Nucleus accumbens (tissue), 56 donors: ENCODE measurements around the gene NCSTN.

Source experiments
- DNase-seq, 56 donors: peaks; one replicate each; lab custom pipeline; 2025; lab: John Stamatoyannopoulos, UW

NCSTN gene

GRCh38 chr1:160402001-160402795, 59.0 kb downstream of the NCSTN start:
- no peak for DNase-seq

- no peak for DNase-seq
Observed at GRCh38 chr1:160403244-160403643, 60.1 kb downstream of the NCSTN start.

- DNase-seq: no peak
Observed at GRCh38 chr1:160404094-160404493, 60.9 kb downstream of the NCSTN start.

GRCh38 chr1:160405331-160405877, 62.2 kb downstream of the NCSTN start:
- DNase-seq: no peak

DNA sequence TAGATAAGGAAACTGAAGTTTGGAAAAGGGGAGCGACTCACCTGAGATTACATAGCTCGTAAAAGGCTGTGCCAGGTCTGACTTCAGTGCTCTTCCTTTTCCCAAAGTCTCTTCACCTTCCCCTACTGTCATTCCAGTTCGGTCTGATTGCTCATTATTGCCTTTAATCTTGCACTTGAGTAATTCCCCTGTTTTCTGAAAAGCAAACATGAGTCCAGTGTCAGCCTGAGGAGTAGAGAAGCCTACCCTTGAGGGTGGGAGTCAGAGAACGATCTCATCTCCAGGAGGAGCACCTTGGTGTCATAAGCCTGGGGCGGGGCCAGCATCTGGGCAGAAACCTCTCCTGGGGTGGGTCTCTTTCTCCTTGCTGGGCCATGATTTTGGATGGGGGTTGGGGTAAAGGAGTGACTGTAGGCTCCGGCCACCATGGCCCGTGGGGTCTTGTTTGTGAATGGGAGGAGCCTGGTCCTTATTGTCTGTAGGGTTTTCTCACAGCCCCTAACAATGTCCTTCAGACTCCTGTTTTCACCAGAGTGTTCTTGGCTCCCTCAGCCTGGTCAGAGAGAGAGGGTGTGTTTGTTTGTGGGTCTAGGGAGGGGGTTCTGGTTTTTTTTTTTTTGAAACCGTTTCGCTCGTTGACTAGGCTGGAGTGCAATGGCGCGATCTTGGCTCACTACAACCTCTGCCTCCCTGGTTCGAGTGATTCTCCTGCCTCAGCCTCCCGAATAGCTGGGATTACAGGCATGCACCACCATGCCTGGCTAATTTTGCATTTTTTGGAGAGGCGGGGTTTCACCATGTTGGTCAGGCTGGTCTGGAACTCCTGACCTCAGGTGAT, 63.2 kb downstream of the NCSTN start:
- no peak for DNase-seq

- DNase-seq: no peak
Observed at GRCh38 chr1:160407839-160408801, 64.9 kb downstream of the NCSTN start.
